H1 (cell line): ENCODE data around the gene CAPZB. TPM values are rescaled to one million over a fixed set of nuclear protein-coding genes. Genes with fewer than 3 reads are reported as not detected.

Experiments
- CTCF ChIA-PET: fragments of 300-600 bp; sonication (Branson Sonifier 250); formaldehyde crosslinking; loops from one replicate; lab custom pipeline; 2021; ENCODE audit not compliant: partially characterized antibody; lab: Charles Lee
- POLR2A ChIA-PET: fragments of 300-600 bp; sonication (Branson Sonifier 250); formaldehyde crosslinking; loops from one replicate; lab custom pipeline; 2021; ENCODE audit warnings: inconsistent platforms; ENCODE audit not compliant: partially characterized antibody; lab: Charles Lee
- DNase-seq, 2 experiments: peaks; one replicate each; pipeline versions ENCODE4 v3.0.0 to v3.0.0-alpha.2; 2010 to 2022; ENCODE audit warnings: low spot score in 2 of 2, low read depth in 1 of 2, mixed read lengths in 1 of 2
- FAIRE-seq: peaks from 2 replicates; lab custom pipeline; 2011; peaks lifted over from hg19 to GRCh38; lab: Jason Lieb, UNC
- H2AFZ ChIP-seq: 2 replicates; pipeline ENCODE4 v1.8.1; 2012; ENCODE audit warnings: low read length, inconsistent platforms
- H2AK5ac ChIP-seq: 2 replicates; pipeline ENCODE4 v1.6.1; 2013; ENCODE audit warnings: low read depth, low read length
- H2BK120ac ChIP-seq: replicated peaks from 2 replicates; pipeline ENCODE3; 2013; ENCODE audit warnings: low read depth, low read length, inconsistent platforms
- H2BK12ac ChIP-seq: 2 replicates; pipeline ENCODE4 v1.6.1; 2013; ENCODE audit warnings: low read depth, low read length
- H2BK15ac ChIP-seq: 2 replicates; pipeline ENCODE4 v1.6.1; 2013; ENCODE audit warnings: low read length
- H2BK20ac ChIP-seq: 2 replicates; pipeline ENCODE4 v1.6.1; 2013; ENCODE audit warnings: low read length
- H2BK5ac ChIP-seq: 2 replicates; pipeline ENCODE4 v1.6.1; 2013; ENCODE audit warnings: low read depth, low read length
- H3K14ac ChIP-seq: 2 replicates; pipeline ENCODE4 v1.6.1; 2013; ENCODE audit warnings: inconsistent platforms; ENCODE audit not compliant: insufficient read length
- H3K18ac ChIP-seq: 2 replicates; pipeline ENCODE4 v1.6.1; 2013; ENCODE audit warnings: low read length; ENCODE audit errors: extremely low read depth
- H3K23ac ChIP-seq: 2 replicates; pipeline ENCODE4 v1.6.1; 2013; ENCODE audit warnings: inconsistent platforms; ENCODE audit not compliant: insufficient read length
- H3K23me2 ChIP-seq: 2 replicates; pipeline ENCODE4 v1.6.1; 2013; ENCODE audit warnings: low read depth, low read length
- H3K27ac ChIP-seq: 2 replicates; pipeline ENCODE4 v1.6.1; 2011; ENCODE audit warnings: low read depth, low read length, inconsistent platforms
- H3K27me3 ChIP-seq, 4 experiments: replicated peaks in 1 of 4; 1 replicate in 1 of 4; 2 replicates in 3 of 4; pipeline versions ENCODE4 v1.6.1 to v1.8.1; 2011 to 2013; ENCODE audit warnings: low read length in 3 of 4, mild to moderate bottlenecking in 3 of 4, inconsistent platforms in 2 of 4, mixed read lengths in 2 of 4, moderate library complexity in 1 of 4; ENCODE audit not compliant: control insufficient read depth in 3 of 4, insufficient read depth in 3 of 4; ENCODE audit errors: extremely low read depth in 1 of 4
- H3K36me3 ChIP-seq, 4 experiments: 2 replicates each; pipeline versions ENCODE4 v1.6.1 to v1.8.1; 2011 to 2013; ENCODE audit warnings: mild to moderate bottlenecking in 4 of 4, low read length in 3 of 4, moderate library complexity in 2 of 4, control low read depth in 1 of 4, inconsistent platforms in 1 of 4; ENCODE audit not compliant: insufficient read depth in 4 of 4, control insufficient read depth in 2 of 4
- H3K4ac ChIP-seq: replicated peaks from 2 replicates; pipeline ENCODE3; 2013; ENCODE audit warnings: low read length, low read depth, mixed read lengths, inconsistent platforms; ENCODE audit not compliant: insufficient read length
- H3K4me1 ChIP-seq, 4 experiments: replicated peaks in 1 of 4; 1 replicate in 1 of 4; 2 replicates in 3 of 4; pipeline versions ENCODE4 v1.6.1 to v1.8.1; 2011 to 2013; ENCODE audit warnings: low read length in 3 of 4, inconsistent platforms in 2 of 4, mixed read lengths in 1 of 4; ENCODE audit not compliant: insufficient read depth in 4 of 4, control insufficient read depth in 3 of 4
- H3K4me2 ChIP-seq, 2 experiments: 2 replicates each; pipeline versions ENCODE4 v1.6.1 to v1.8.1; 2011 to 2013; ENCODE audit warnings: low read depth in 2 of 2, low read length in 2 of 2, control low read depth in 1 of 2, inconsistent platforms in 1 of 2, mild to moderate bottlenecking in 1 of 2; ENCODE audit not compliant: insufficient read depth in 1 of 2
- H3K4me3 ChIP-seq, 4 experiments: fragments of 200-600, 300-600 bp in 1 of 4; sonication (generic), shearing (Covaris generic), sonication (Bioruptor Twin) in 1 of 4; 2 replicates each; pipeline versions ENCODE4 v1.5.1 to v1.8.1; 2011 to 2016; ENCODE audit warnings: low read length in 4 of 4, low read depth in 3 of 4, control low read depth in 2 of 4, inconsistent platforms in 2 of 4, mild to moderate bottlenecking in 2 of 4, mixed read lengths in 1 of 4, moderate library complexity in 1 of 4; ENCODE audit not compliant: insufficient read depth in 2 of 4; ENCODE audit errors: extremely low read depth in 1 of 4
- H3K56ac ChIP-seq: replicated peaks from 2 replicates; pipeline ENCODE3; 2013; ENCODE audit warnings: low read depth, mild to moderate bottlenecking, mixed read lengths, low read length, inconsistent platforms; ENCODE audit not compliant: insufficient read length
- H3K79me1 ChIP-seq: 2 replicates; pipeline ENCODE4 v1.6.1; 2013; ENCODE audit warnings: low read depth, low read length, control low read depth
- H3K79me2 ChIP-seq, 2 experiments: 2 replicates each; pipeline versions ENCODE4 v1.6.1 to v1.8.1; 2012 to 2013; ENCODE audit warnings: low read length in 2 of 2, mild to moderate bottlenecking in 2 of 2, inconsistent platforms in 1 of 2; ENCODE audit not compliant: insufficient read depth in 2 of 2, control insufficient read depth in 1 of 2
- H3K9ac ChIP-seq, 4 experiments: replicated peaks in 1 of 4; 1 replicate in 1 of 4; 2 replicates in 3 of 4; pipeline versions ENCODE4 v1.6.1 to v1.8.1; 2011 to 2013; ENCODE audit warnings: low read depth in 3 of 4, low read length in 3 of 4, control low read depth in 2 of 4, mild to moderate bottlenecking in 2 of 4, moderate library complexity in 2 of 4, inconsistent platforms in 1 of 4; ENCODE audit errors: extremely low read depth in 1 of 4
- H3K9me3 ChIP-seq, 2 experiments: 2 replicates each; pipeline versions ENCODE4 v1.6.1 to v1.8.1; 2012 to 2013; ENCODE audit warnings: mild to moderate bottlenecking in 2 of 2, moderate library complexity in 2 of 2, control low read depth in 1 of 2, inconsistent platforms in 1 of 2, low read depth in 1 of 2, low read length in 1 of 2, mixed read lengths in 1 of 2; ENCODE audit not compliant: insufficient read depth in 2 of 2
- H4K20me1 ChIP-seq, 2 experiments: replicated peaks in 1 of 2; 2 replicates each; pipeline versions ENCODE3 to v1.8.1; 2011 to 2013; ENCODE audit warnings: inconsistent platforms in 2 of 2, low read length in 2 of 2, mild to moderate bottlenecking in 1 of 2; ENCODE audit not compliant: insufficient read depth in 2 of 2, control insufficient read depth in 1 of 2
- H4K5ac ChIP-seq: 2 replicates; pipeline ENCODE4 v1.6.1; 2013; ENCODE audit warnings: low read length, low read depth, mixed read lengths, inconsistent platforms; ENCODE audit not compliant: insufficient read length
- H4K8ac ChIP-seq: 2 replicates; pipeline ENCODE4 v1.8.0; 2013; ENCODE audit warnings: mild to moderate bottlenecking, moderate library complexity, low read length, inconsistent platforms; ENCODE audit not compliant: insufficient read depth; ENCODE audit errors: extremely low read depth
- H4K91ac ChIP-seq: replicated peaks from 2 replicates; pipeline ENCODE3; 2013; ENCODE audit warnings: low read length, mixed read lengths, inconsistent platforms; ENCODE audit not compliant: insufficient read length
- BACH1 ChIP-seq: IDR thresholded peaks from 2 replicates; pipeline ENCODE4 v1.6.1; 2012; ENCODE audit warnings: low read length, improper control_type of control experiment
- BRCA1 ChIP-seq: IDR thresholded peaks from 2 replicates; pipeline ENCODE4 v1.6.1; 2012; ENCODE audit warnings: low read depth, low read length, improper control_type of control experiment
- CBX8 ChIP-seq: fragments of 300-800, 300-1000 bp; sonication (generic); IDR thresholded peaks from 2 replicates; pipeline ENCODE4 v1.7.1; 2016; ENCODE audit warnings: low read depth, low read length, borderline replicate concordance
- GTF2F1 ChIP-seq: IDR thresholded peaks from 2 replicates; pipeline ENCODE4 v1.6.1; 2012; ENCODE audit warnings: low read depth, low read length, improper control_type of control experiment, borderline replicate concordance
- SIRT6 ChIP-seq: IDR thresholded peaks from one replicate; pipeline ENCODE4 v1.7.1; 2012; ENCODE audit warnings: low read length, inconsistent platforms
- whole genome bisulfite sequencing, 2 experiments: shearing (Covaris generic) in 1 of 2; methylation state at CpG; one replicate each; pipeline versions ENCODE4 v1.1.6 to v1.1.7; 2013 to 2015; ENCODE audit warnings: low lambda C conversion rate in 2 of 2, mixed read lengths in 2 of 2, inconsistent platforms in 1 of 2, low coverage in 1 of 2, missing lambda C conversion rate in 1 of 2; ENCODE audit not compliant: insufficient replicate concordance in 2 of 2, insufficient coverage in 1 of 2, insufficient read length in 1 of 2; ENCODE audit errors: extremely low coverage in 1 of 2, missing lambda C conversion rate in 1 of 2; 5-methylcytosine and 5-hydroxymethylcytosine counted together
- polyA plus RNA-seq, 7 experiments: library from polyadenylated mRNA; depleted of rRNA in 3 of 7; stranded (reverse) in 5 of 7; unstranded in 2 of 7; fragments of >200 nt in 5 of 7; fragments of 200-250 nt in 2 of 7; gene quantifications; 1 replicate in 5 of 7; 2 replicates in 1 of 7; 4 replicates in 1 of 7; pipeline versions ENCODE4 v1.2.1 to v1.2.3, GENCODE V29; 2011 to 2013; ENCODE audit warnings: missing spikeins in 2 of 7, mixed read lengths in 2 of 7
- total RNA-seq: library from RNA; stranded (reverse); fragmentation: NEBNext Ultra II Directional; extraction: Animal tissue kit (Norgen Biotek cat#: 25700); gene quantifications from 2 replicates; pipeline ENCODE4 v1.2.1, GENCODE V29; 2021

Gene CAPZB
- total and polyA plus RNA-seq, 2 of the 8 experiments (the other 6 are each of a cell fraction or from before 2014, with no cell fraction given) = 162 to 371 TPM

GRCh38 chr1:19373211-19374082 lies 111.9 kb downstream of the CAPZB start:
- Histone ChIP-seq H2BK120ac (no peak overlapping the region), H2BK15ac (no peak overlapping the region), H3K27ac (no peak overlapping the region), H3K9ac (no peak overlapping the region), H4K91ac (no peak overlapping the region), H3K4me1 (no peaks in the 10 kb centered on the region), H2BK20ac (no peak overlapping the region), H3K56ac (no peak overlapping the region), H3K18ac (no peak overlapping the region), H4K20me1 (peaks cover 21 to 26% of the 10 kb centered on the region in 2 experiments), H4K8ac (no peak overlapping the region; the same call in 1 of the 2 replicates), H3K79me1 (peaks cover 15% of the 10 kb centered on the region), H3K79me2 (no peaks in the 10 kb centered on the region; a peak in 1 of 4 replicates), H3K4me3 (no peak overlapping the region), H4K5ac (no peak overlapping the region), H3K4me2 (no peak overlapping the region), H3K36me3 (peaks cover 5 to 32% (median 14%) of the 10 kb centered on the region in 4 experiments; a peak in 6 of 8 replicates), H2AK5ac (no peak overlapping the region), H3K27me3 (no peaks in the 10 kb centered on the region), H3K14ac (no peak overlapping the region), H3K23me2 (no peaks in the 10 kb centered on the region), H3K9me3 (no peaks in the 10 kb centered on the region), H3K4ac (no peak overlapping the region), H2BK12ac (no peak overlapping the region), H3K23ac (no peak overlapping the region), H2AFZ (no peak overlapping the region), H2BK5ac (0 out of 2 replicates have a peak overlapping the region, but pooled peaks have one; percentile 12)
- DNase-seq = no peak
- 96% methylated on average over 15 of the region's 15 CpGs; no CpG with 5 or more reads in 1 of the 2 experiments for WGBS, 2 experiments
- FAIRE-seq = no peak
- POLR2A ChIA-PET = interaction anchor here (0.8 kb wide), 1 partner anchor 13 kb away, joined by 4 read pairs; no protein-coding TSS in a partner anchor
- no peak for TF ChIP-seq SIRT6
- TF ChIP-seq BRCA1 = no peak
- TF ChIP-seq BACH1 = no peak
- no peak for TF ChIP-seq GTF2F1
- no peak for TF ChIP-seq CBX8
- CTCF ChIA-PET = interaction anchor here (0.7 to 9.2 kb wide), 22 partner anchors 9 to 275 kb away, joined by 3 to 68 read pairs (median 10); no protein-coding TSS in a partner anchor
